Activated CD4-positive, alpha-beta T cell treated with anti-CD3 and anti-CD28 coated beads, Interleukin-2, amount 50 U/mL, for 48 hours (primary cell): ENCODE results near the gene MRPL42.
"Not testable (repeated sequence)": the region's sequence is repeated elsewhere in the genome, so short reads cannot be mapped to it uniquely, and the experiment has no call there.

ENCODE experiments used
- DNase-seq, 2 experiments: peaks; one replicate each; pipeline ENCODE4 v3.0.0-alpha.2; 2020

Gene MRPL42

GRCh38 chr12:93467351-93468007 lies at the start of gene MRPL42:
TSS of gene MRPL42 (plus strand) at chr12:93467514. CDS start at chr12:93469286, 1,772 bp downstream.
- DNase-seq = peak; percentile 92 to 94

DNA sequence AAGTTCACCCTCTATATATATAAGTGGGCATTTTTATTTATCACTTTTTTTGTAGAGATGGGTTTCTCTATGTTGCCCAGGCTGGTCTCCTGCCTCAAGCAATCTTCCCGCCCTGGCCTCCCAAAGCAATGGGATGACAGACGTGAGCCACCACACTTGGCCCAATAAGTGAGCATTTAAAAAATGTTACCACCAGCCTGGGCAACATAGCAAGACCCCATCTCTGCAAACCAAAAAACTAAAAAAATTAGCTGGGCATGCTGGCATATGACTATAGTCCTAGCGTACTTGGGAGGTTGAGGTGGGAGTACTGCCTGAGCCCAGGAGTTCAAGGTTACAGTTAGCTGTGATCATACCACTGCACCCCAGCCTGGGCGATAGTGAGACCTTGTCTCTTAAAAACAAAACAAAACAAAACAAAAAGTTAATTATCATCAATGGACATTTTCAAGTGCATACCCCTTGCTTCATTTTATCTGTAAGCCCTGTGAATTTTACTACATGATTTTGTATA lies 49.3 kb upstream of the MRPL42 start:
- DNase-seq = no peak

DNA sequence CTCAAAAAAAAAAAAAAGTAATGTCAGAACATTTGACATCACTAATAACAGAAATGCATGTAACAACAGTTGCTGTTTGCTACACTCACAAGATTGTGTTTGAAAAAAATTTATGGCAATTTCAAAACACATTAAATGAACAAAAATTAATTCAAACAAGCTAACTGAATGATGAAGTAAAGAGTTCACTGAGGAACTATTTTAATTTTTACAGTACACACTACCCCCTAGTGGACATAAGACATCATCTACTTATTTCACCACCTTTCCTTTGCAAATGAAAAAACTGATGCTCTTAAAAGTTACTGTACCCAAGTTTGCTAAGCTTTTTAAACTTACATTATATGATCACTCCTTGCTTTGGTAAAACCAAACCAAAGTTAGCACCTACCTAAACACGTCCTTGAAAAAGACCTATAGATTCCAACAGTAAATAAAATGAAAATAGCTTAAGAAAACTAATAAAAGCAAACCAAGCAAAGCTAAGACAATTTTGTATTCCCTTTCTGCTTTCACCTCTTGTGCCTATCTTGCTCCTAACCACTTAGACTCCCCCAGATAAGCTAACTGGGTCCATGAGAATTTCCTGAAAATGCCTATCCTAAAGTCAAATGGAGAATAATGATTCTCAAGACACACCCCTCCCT lies 47.8 kb upstream of the MRPL42 start:
- no peak for DNase-seq

DNA sequence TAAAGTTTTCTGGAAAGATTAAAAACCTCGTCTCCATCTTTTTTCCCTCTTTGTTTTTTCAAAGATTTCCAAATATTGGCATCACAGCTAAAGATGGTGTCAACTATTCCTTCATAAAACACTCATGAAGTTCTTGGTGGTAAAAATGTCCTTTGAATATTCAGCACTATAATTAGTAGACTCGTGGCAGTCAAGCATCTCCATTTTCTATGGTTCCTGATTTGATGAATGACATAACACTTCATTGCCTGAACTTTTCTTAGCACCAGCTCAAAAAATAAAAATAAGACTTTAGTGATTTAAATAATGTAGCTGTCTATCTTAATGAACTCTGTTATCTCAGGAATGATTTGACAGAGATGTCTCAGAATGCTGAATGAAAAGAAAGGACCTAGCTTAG lies 45.3 kb upstream of the MRPL42 start:
- no peak for DNase-seq

DNA sequence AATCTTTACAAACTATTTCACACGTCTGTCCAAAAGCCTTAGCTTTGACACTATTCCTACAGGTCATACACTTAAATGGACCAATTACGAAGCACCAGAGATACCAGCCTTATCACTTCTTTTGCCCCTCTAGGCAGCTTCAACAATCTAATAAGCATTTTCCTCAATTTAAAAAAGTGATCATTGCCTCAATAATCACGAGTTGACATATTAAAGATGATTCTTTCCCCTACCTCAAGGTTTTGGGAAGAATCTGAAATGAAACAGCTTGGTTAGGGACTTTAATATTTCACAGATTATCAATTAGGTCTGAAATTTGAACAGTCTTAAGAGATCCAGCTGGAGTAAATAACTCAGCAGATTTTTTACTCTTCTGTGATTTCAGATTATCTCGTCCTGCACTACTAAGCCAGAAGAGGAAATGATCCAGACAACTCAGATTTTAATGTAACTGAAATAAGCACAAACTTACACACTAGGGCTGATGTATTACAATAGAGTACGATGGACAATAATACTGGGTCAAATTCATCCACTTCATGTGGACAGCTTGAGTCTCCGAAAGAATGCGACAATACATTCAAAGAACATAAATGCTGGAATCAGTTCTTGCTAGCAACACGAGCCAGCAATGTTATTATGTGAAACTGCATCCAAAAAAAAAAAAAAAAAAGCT lies 41.4 kb upstream of the MRPL42 start:
- DNase-seq = no peak

- no peak for DNase-seq
These were observed 40.9 kb upstream of the MRPL42 start for GRCh38 chr12:93426412-93426805.

DNA sequence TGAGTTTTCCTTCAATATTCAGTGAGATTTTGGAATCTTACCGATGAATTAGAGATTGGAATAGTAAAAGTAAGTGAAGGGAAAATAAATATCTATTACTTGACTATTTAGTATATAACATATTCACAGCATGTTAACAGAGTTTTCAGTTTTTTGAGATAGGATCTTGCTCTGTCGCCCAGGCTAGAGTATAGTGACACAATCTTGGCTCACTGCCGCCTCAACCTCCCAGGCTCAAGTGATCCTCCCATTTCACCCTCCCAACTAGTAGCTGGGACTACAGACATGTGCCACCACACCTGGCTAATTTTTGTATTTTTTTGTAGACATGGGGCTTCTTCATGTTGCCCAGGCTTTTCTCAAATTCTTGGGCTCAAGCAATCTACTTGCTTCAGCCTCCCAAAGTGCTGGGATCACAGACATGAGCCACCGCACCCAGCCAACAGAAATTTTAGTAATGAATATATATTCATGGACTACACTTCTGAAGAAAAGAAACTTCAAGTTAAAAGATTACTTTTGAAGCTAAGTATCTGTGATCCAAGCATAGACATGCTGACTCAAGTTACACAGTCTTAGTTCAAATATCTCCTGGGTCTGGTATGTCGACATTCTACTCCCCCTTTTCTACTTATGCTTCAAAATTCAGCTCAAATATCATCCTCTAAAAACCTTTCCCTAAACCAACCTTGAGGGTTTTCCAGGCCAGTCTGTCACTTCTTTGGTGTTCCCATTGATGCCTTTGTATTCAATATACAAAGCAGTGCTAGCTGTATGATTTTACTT lies 39.3 kb upstream of the MRPL42 start:
- no peak for DNase-seq

GRCh38 chr12:93429448-93429847 lies 37.9 kb upstream of the MRPL42 start:
- DNase-seq = no peak

- no peak for DNase-seq
These were observed 37.5 kb upstream of the MRPL42 start for GRCh38 chr12:93429852-93430251.

DNA sequence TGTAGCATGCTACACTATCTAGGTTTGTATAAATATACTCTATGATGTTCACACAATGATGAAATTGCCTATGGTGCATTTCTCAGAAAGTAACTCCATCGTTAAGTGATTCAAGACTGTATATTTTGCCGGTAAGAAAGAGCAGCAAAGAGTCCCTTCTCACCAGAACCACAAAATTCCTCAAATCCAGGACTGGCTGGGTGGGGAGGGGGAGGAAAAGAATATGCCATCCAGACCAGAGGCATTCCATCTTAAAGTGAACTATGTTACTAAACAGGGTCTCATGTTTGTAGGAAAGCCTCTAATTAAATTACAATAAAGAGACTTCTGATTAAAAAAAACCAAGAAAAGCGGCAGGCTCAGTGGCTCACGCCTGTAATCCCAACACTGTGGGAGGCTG lies 37.0 kb upstream of the MRPL42 start:
- DNase-seq = no peak

DNA sequence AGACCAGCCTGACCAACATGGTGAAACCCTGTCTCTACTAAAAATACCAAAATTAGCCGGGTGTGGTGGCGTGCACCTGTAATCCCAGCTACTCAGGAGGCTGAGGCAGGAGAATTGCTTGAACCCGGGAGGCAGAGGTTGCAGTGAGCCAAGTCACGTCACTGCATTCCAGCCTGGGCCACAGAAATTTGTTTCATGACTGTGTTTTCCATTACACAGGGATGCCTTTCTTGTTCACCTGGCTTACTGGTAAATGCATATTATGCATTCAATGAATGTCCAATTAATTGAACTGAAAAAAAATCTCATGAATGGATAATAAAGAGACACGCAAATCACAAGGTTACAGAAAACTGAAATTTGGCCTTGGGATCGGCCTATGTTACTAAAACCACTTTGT lies 35.3 kb upstream of the MRPL42 start:
- DNase-seq = not testable (repeated sequence)

GRCh38 chr12:93434256-93434865 lies 33.0 kb upstream of the MRPL42 start:
- DNase-seq = no peak

GRCh38 chr12:93438266-93439050 lies 28.9 kb upstream of the MRPL42 start:
- DNase-seq = no peak

- DNase-seq = no peak
These were observed 27.1 kb upstream of the MRPL42 start for GRCh38 chr12:93440043-93440835.

- peak; percentile 39 for DNase-seq
These were observed 26.2 kb upstream of the MRPL42 start for GRCh38 chr12:93441081-93441616.

DNA sequence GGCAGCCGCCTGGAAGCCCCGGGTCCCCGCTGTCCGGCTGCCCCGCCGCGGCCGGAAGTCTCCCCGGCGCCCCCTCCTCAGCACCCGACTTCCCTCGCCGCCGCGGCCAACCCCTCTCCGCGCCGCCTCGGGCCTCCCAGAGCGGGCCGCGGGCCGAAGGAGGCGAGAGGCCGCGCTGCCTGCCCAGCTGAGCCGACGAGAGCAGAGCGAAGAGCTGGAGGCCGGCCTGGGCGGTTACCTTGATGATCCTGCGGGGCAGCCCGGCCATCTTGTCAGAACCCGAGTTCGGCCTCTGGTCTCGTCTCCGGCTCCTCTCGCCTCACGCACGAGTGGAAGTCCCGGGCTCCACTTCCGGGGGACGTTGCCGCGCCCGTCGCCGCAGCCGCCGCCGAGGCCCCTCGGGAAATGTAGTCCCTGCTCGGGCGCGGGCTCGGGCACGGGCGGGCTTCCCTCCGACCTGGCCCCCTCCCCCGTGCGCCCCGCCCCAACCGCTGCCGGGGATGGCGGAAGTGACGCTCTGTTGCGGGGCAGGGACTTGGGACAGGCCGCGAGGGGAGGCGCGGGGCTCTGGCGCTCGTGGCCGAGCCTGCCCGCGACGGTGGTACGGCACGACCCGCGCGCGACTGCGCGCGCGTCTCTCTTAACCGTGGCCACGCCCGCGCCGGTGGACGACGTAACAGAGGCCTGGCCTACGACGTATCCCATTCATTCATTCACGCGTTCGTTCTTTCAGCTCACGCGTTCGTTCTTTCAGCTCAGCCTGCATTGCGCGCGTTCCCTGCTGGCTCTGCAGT lies 25.5 kb upstream of the MRPL42 start, which contains the start of gene UBE2N:
TSS of gene UBE2N (minus strand) at position 331 of the 794 bp plus-strand sequence. CDS start at position 268, 63 bp downstream.
- DNase-seq = peak; percentile 96

- DNase-seq = no peak
These were observed 24.6 kb upstream of the MRPL42 start for GRCh38 chr12:93442411-93443340.

DNA sequence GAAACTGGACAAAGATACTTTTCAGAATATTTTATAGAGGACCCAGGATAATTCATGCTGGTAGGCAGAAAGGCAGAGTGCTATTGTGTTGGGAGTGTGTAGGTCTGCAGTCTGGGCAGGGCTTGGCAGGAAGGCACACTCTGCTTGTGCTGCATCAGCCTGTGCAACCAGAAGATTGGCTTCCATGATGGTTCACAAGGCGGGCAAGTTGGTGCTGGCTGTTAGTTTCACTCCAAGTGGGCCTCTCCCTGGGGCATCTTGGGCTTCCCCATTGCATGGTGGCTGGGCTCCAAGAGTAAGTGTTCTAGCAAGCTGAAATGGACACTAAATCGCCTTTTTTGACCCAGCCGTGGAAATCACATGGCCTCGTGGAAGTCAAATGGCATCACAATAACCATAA lies 23.7 kb upstream of the MRPL42 start:
- DNase-seq = no peak
